HUES48 (cell line): ENCODE data around the gene ZNF697.
"Not testable (repeated sequence)": the region's sequence is repeated elsewhere in the genome, so short reads cannot be mapped to it uniquely, and the experiment has no call there.

Experiments
- H3K27ac ChIP-seq: one replicate; pipeline ENCODE4 v1.7.0; 2013; ENCODE audit warnings: low read depth, low read length, inconsistent platforms
- H3K27me3 ChIP-seq: 2 replicates; pipeline ENCODE4 v1.6.1; 2013; ENCODE audit warnings: mild to moderate bottlenecking, low read length; ENCODE audit not compliant: control insufficient read depth, insufficient read depth
- H3K36me3 ChIP-seq: 2 replicates; pipeline ENCODE4 v1.6.1; 2013; ENCODE audit warnings: low read length; ENCODE audit not compliant: control insufficient read depth, insufficient read depth
- H3K4me1 ChIP-seq: 2 replicates; pipeline ENCODE4 v1.6.1; 2013; ENCODE audit warnings: mild to moderate bottlenecking, low read length; ENCODE audit not compliant: control insufficient read depth, insufficient read depth
- H3K4me3 ChIP-seq: 2 replicates; pipeline ENCODE4 v1.5.1; 2013; ENCODE audit warnings: mild to moderate bottlenecking, low read depth, low read length
- H3K9ac ChIP-seq: 2 replicates; pipeline ENCODE4 v1.6.1; 2013; ENCODE audit warnings: mild to moderate bottlenecking, low read depth, low read length, moderate library complexity
- H3K9me3 ChIP-seq: 2 replicates; pipeline ENCODE4 v1.6.1; 2013; ENCODE audit warnings: low read length; ENCODE audit not compliant: control insufficient read depth, insufficient read depth

ZNF697 gene

DNA sequence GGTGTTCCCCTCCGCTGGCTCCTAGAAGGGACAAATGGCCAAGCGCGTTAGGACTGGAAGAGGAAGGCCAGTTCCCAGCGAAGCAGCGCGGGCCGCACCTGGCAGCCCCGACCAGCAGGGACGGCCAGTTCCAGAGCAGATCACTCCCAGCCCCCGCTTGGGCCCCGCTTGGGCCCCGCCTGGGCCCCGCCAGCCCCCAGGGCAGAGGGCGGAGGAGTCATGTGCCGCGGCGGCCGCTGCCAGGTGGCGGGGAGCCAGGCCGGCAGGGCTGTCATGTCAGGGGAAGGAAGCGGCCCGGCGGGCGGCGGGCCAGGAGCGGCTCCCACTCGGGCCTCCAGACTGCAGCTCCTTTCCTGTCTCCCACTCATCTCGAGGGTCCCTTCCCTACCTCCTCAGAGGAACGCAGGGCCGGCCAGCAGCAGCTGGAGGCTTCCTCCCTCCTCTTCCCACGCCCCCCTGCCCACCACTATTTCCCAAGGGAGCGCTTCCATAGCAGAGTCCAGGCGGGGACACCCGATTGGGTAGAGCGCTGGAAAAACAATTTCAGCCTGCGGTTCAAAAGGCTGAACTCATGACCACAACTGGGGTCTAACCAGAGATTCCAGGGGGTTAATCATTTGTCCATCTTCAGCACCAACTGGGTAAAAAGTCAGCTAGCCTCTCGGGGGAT, 16.5 kb downstream of the ZNF697 start:
- Histone ChIP-seq H3K4me1 (peaks cover 10% of the 10 kb centered on the region), H3K27me3 (no peaks in the 10 kb centered on the region), H3K9me3 (no peaks in the 10 kb centered on the region), H3K9ac (no peak overlapping the region), H3K36me3 (peaks cover 6% of the 10 kb centered on the region), H3K27ac (no peak overlapping the region), H3K4me3 (no peak overlapping the region; the same call in 1 of the 2 replicates)

- Histone ChIP-seq H3K4me1 (peaks cover 10% of the 10 kb centered on the region), H3K9me3 (no peaks in the 10 kb centered on the region), H3K36me3 (peaks cover 8% of the 10 kb centered on the region), H3K4me3 (no peak overlapping the region), H3K27me3 (no peaks in the 10 kb centered on the region), H3K9ac (no peak overlapping the region), H3K27ac (no peak overlapping the region)
These were observed 17.0 kb downstream of the ZNF697 start for GRCh38 chr1:119631086-119631432.

- H3K4me3 ChIP-seq: no peak overlapping the region
- no peak overlapping the region for H3K9ac ChIP-seq
- peaks cover 34% of the 10 kb centered on the region for H3K36me3 ChIP-seq
- no peak overlapping the region for H3K27ac ChIP-seq
- peaks cover 10% of the 10 kb centered on the region for H3K4me1 ChIP-seq
- no peaks in the 10 kb centered on the region for H3K9me3 ChIP-seq
- H3K27me3 ChIP-seq: no peaks in the 10 kb centered on the region
These were observed 21.2 kb downstream of the ZNF697 start for GRCh38 chr1:119626841-119627240.

- H3K27ac ChIP-seq: no peak overlapping the region
- H3K4me1 ChIP-seq: peaks cover 15% of the 10 kb centered on the region
- H3K36me3 ChIP-seq: peaks cover 34% of the 10 kb centered on the region
- H3K9ac ChIP-seq: no peak overlapping the region
- no peaks in the 10 kb centered on the region for H3K27me3 ChIP-seq
- no peak overlapping the region for H3K4me3 ChIP-seq
- no peaks in the 10 kb centered on the region for H3K9me3 ChIP-seq
These were observed 22.0 kb downstream of the ZNF697 start for GRCh38 chr1:119626011-119626545.

- Histone ChIP-seq H3K9ac (no peak overlapping the region), H3K4me3 (no peak overlapping the region), H3K27me3 (no peaks in the 10 kb centered on the region), H3K36me3 (peaks cover 41% of the 10 kb centered on the region), H3K4me1 (peaks cover 16% of the 10 kb centered on the region), H3K9me3 (no peaks in the 10 kb centered on the region), H3K27ac (no peak overlapping the region)
These were observed 24.4 kb downstream of the ZNF697 start for GRCh38 chr1:119623678-119624077.

DNA sequence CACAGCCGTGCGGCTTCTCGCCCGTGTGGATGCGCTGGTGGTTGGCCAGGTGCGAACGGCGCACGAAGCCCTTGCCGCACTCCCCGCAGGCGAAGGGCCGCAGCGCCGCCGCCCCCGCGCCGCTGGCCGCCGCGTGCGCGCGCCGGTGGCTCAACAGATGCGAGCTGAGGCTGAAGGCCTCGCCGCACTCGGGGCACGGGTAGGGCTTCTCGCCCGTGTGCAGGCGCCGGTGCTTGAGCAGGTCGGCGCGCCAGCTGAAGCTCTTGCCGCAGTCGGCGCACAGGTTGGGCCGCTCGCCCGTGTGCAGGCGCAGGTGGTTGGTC, 24.9 kb downstream of the ZNF697 start:
- Histone ChIP-seq H3K36me3 (peaks cover 41% of the 10 kb centered on the region), H3K27ac (no peak overlapping the region), H3K27me3 (no peaks in the 10 kb centered on the region), H3K4me1 (peaks cover 17% of the 10 kb centered on the region), H3K9ac (no peak overlapping the region), H3K9me3 (no peaks in the 10 kb centered on the region), H3K4me3 (no peak overlapping the region)

DNA sequence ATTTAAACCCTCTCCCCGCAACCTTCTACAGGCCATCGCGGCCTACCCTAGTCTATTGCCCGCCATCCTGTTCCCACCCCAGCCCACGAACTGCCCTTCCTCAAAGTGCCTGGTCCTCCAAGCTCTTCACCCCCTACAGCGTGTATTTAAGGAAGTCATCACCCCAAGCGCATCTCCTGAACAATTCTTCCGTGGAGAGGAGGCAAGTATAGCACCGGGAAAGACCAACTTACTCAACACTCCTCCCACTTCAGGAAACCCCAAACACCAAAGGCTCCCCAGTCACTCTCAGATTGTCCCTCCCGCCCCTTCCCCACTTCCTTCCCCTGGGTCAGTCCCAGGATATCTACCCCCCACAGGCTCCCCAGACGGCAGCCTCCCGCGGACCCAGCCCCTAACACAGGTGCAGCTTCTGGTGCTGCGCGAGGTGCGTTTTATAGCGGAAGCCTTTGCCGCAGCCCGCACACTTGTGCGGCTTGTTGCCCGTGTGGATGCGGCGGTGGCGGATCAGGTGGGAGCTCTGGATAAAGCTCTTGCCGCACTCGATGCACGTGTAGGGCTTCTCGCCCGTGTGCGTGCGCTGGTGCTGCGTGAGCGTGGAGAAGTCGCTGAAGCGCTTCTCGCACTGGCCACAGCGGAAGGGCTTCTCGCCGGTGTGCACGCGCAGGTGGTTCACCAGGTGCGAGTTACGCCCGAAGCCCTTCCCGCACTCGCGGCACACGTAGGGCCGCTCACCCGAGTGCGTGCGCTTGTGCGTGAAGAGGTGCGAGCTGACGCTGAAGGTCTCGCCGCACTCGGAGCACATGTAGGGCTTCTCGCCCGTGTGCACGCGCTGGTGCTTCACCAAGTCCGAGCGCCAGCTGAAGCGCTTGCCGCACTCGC, 25.5 kb downstream of the ZNF697 start:
- H3K27ac ChIP-seq: no peak overlapping the region
- no peaks in the 10 kb centered on the region for H3K27me3 ChIP-seq
- H3K9me3 ChIP-seq: no peaks in the 10 kb centered on the region
- peaks cover 17% of the 10 kb centered on the region for H3K4me1 ChIP-seq
- no peak overlapping the region for H3K4me3 ChIP-seq
- peaks cover 41% of the 10 kb centered on the region for H3K36me3 ChIP-seq
- no peak overlapping the region for H3K9ac ChIP-seq

- Histone ChIP-seq H3K27me3 (no peaks in the 10 kb centered on the region), H3K9me3 (no peaks in the 10 kb centered on the region), H3K27ac (no peak overlapping the region), H3K4me3 (no peak overlapping the region), H3K9ac (no peak overlapping the region), H3K36me3 (peaks cover 41% of the 10 kb centered on the region), H3K4me1 (peaks cover 17% of the 10 kb centered on the region)
These were observed 26.4 kb downstream of the ZNF697 start for GRCh38 chr1:119621705-119622104.

DNA sequence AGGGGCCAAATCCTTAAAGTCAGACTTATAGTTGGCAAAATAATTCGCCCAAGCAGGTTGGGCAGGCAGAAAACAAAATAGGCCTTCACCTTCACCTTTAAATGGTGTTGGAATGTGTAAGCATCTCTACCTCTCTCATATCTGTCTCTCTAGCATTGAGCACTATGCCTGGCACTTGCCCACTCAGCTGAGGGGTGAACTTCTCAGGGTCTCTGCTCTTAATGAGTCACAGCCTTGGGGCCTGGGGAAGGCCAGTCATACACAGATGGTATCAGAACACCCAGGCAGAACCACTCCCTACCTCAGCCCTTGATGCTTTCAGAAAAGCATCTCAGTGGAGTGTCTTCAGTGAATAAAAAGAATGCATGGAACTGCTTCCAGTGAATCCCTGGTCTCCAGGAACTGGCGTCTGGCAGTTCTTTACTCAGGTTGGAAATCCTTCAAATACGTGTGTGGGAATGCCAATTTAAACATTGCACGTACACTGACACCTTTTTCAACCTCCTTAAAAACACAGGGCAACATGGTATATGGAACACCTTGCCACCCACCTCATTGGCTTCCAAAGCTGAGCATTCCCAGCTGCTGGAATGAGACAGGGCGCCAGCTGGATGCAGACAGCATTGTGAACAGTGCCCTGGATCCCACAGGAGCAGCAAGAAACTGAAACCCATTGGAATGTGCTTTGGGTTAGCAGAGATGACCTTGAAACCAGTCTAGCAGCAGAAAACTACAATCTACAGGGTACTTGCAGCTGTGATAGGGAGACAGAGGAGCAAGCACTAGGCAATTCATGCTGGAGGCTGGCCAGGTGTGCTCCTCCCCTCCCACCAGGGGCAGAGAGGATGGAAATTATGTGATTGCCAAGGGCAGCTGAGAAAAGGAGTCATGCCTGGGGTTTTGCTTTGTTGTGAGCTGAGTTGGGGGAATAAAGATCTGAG, 30.0 kb downstream of the ZNF697 start:
- Histone ChIP-seq H3K9me3 (no peaks in the 10 kb centered on the region), H3K36me3 (peaks cover 15% of the 10 kb centered on the region), H3K27me3 (no peaks in the 10 kb centered on the region), H3K27ac (no peak overlapping the region), H3K4me1 (peaks cover 17% of the 10 kb centered on the region), H3K9ac (no peak overlapping the region), H3K4me3 (no peak overlapping the region)

DNA sequence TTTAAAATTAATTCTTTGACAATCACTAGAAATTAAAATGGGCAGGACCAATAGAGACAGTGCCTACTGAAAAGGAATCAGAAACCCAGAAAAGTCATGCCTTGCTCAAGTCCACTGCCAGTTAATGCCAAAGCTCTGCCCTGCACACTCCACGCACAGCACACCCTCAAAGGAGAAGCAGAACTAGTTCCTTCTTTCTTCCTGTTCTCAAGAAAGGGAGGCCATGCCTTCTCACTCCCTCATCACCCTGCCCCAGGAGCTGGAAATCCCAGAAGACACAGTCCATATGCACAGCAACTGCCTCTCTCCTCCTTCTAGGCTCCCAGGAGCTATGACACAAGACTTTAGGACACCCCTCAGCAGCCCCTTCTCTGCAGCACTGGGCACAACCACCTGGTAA, 31.3 kb downstream of the ZNF697 start:
- not testable (repeated sequence) for H3K27ac ChIP-seq, H3K36me3 ChIP-seq, H3K27me3 ChIP-seq, H3K9ac ChIP-seq, H3K9me3 ChIP-seq, H3K4me3 ChIP-seq
- H3K4me1 ChIP-seq: peaks cover 12% of the 10 kb centered on the region
